ENCODE results near the gene PDZD4.

DNA sequence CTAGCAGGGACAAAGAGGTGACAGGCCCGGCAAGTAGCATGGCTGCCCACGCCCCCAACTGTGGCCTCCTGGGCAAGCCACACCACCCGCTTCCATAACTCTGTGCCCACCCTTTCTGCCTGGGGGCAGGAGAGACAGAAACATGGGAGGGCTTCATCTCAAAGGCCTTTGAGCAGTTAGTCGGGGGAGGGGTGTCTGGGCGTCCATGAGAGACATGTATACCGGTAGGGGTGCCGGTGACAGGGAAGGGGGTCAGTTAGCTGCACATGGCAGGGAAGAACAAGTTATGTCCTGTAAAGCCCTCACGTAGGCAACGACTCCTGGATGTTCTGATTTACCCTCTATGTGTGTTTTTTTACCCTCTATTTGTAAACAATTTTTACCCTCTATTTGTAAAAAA, 9.3 kb downstream of the PDZD4 start:
- TF ChIP-seq NFIC (IDR thresholded peaks at IDR 0.05) (no peak), RAD21 (IDR thresholded peaks at IDR 0.05; ENCODE audit: low read depth) (no peak), FOXM1 (IDR thresholded peaks at IDR 0.05; ENCODE audit: borderline replicate concordance, low read depth) (no peak), EP300 (IDR thresholded peaks at IDR 0.05; ENCODE audit: borderline replicate concordance) (no peak), YY1 (IDR thresholded peaks at IDR 0.05; ENCODE audit: low read depth) (no peak), CREB1 (IDR thresholded peaks at IDR 0.05; ENCODE audit: low read depth) (no peak)
- TF ChIP-seq, protein P1, sequence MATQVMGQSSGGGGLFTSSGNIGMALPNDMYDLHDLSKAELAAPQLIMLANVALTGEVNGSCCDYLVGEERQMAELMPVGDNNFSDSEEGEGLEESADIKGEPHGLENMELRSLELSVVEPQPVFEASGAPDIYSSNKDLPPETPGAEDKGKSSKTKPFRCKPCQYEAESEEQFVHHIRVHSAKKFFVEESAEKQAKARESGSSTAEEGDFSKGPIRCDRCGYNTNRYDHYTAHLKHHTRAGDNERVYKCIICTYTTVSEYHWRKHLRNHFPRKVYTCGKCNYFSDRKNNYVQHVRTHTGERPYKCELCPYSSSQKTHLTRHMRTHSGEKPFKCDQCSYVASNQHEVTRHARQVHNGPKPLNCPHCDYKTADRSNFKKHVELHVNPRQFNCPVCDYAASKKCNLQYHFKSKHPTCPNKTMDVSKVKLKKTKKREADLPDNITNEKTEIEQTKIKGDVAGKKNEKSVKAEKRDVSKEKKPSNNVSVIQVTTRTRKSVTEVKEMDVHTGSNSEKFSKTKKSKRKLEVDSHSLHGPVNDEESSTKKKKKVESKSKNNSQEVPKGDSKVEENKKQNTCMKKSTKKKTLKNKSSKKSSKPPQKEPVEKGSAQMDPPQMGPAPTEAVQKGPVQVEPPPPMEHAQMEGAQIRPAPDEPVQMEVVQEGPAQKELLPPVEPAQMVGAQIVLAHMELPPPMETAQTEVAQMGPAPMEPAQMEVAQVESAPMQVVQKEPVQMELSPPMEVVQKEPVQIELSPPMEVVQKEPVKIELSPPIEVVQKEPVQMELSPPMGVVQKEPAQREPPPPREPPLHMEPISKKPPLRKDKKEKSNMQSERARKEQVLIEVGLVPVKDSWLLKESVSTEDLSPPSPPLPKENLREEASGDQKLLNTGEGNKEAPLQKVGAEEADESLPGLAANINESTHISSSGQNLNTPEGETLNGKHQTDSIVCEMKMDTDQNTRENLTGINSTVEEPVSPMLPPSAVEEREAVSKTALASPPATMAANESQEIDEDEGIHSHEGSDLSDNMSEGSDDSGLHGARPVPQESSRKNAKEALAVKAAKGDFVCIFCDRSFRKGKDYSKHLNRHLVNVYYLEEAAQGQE (IDR thresholded peaks at IDR 0.05; ENCODE audit: low read depth), result no peak

Data from Ishikawa (cell line).